Left ventricle myocardium inferior (tissue), 1 donor: ENCODE measurements around the gene EPHB3. TPM values are rescaled to one million over a fixed set of nuclear protein-coding genes. Genes with fewer than 3 reads are reported as not detected.
A peak's percentile ranks its signal among the peaks of the same experiment; 100 is the strongest.

ENCODE experiments used
- DNase-seq: peaks from one replicate; pipeline ENCODE4 v3.0.0-alpha.2; 2020
- H3K27ac ChIP-seq: fragments of 200-600 bp; replicated peaks from 2 replicates; pipeline ENCODE4 v1.8.0; 2021
- H3K27me3 ChIP-seq: fragments of 200-600 bp; 2 replicates; pipeline ENCODE4 v1.8.0; 2021; ENCODE audit warnings: low read depth
- H3K36me3 ChIP-seq: fragments of 200-600 bp; 2 replicates; pipeline ENCODE4 v1.8.0; 2021
- H3K4me1 ChIP-seq: fragments of 200-600 bp; 2 replicates; pipeline ENCODE4 v1.8.0; 2021
- H3K4me3 ChIP-seq: fragments of 200-600 bp; 2 replicates; pipeline ENCODE4 v1.8.0; 2021; ENCODE audit warnings: mild to moderate bottlenecking, moderate library complexity
- H3K9me3 ChIP-seq: fragments of 200-600 bp; replicated peaks from 2 replicates; pipeline ENCODE4 v1.8.0; 2021
- CTCF ChIP-seq: fragments of 200-600 bp; IDR thresholded peaks from 2 replicates; pipeline ENCODE4 v1.8.0; 2021; ENCODE audit warnings: antibody characterized with exemption, mild to moderate bottlenecking, borderline replicate concordance
- intact Hi-C: fragments of 100-400 bp; cut with micrococcal nuclease; formaldehyde crosslinking; loops from one replicate; pipeline ENCODE4 v1.11.0; 2022
- total RNA-seq: library from RNA; stranded (reverse); fragmentation: NEBNext Ultra II Directional; extraction: Animal tissue kit (Norgen Biotek cat#: 25700); gene quantifications from one replicate; pipeline ENCODE4 v1.2.1, GENCODE V29; 2021
- donor health status: DM: no; HTN: yes; CAD: no; lungs with severe emphysema.

Gene EPHB3
- total RNA-seq, 1 donor from 2014 or later, result 5.0 TPM

DNA sequence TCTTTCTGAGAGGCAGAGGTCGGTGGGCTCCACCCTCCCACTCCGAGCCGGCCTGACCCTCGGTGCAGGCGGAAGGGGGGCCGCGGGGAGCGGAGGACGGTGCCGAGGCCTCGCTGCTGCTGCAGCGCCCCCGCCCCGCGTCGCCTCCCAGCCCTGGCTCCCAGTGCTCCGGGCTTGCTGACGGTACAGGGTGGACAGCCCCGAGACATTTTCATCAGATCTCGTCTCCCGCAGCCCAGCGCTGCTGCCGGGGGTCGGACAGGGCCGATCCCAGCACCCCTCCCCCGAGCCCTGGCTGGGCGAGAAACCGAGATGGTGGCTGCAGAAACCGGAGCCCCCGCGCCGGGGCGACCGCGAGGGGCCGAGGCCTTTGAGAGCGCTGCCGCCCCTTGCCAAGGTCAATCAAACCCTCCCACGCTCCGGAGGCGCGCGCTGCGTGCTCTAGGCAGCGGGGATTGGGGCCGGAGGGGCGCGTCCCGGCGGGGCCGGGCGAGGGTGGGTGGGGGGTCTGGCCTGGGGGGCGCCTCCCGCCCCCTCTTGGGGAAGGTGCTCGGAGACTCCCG, 42.5 kb downstream of the EPHB3 start:
- peaks cover 32% of the 10 kb centered on the region for H3K27me3 ChIP-seq
- intact Hi-C loops, result no loop called here

DNA sequence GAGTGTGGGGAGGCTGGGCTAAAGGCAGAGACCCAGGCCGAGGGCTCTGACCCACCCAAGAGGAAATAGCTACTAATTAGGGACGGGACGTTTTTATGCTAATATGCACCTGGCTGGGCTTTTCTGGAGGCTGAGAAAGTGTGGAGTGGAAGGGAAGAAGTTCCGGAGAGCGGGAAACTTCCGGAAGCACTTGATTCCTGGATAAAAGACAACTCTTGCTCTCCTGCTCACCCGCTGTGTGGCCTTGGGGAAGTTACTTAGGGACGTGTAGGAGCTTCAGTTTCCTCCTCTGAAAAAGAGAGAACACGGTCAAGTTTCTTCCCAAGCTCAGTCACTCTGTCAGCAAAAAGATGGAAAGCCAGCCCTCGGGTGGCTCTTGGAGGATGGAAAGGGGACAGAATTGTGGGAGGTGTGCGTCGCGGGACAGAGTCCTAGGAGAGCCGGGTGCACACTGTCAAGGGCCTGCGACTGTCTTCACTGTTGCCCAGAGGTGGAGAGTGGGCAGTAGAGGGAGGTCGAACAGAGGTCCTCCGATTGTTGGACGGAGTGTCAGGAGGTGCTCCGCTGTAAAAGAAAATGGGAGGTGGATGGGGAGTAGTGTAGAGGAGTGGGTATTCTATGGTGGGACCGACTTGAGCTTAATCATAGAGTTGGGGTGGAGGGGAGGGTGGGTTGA, 43.2 kb downstream of the EPHB3 start:
- Histone ChIP-seq H3K36me3 (no peaks in the 10 kb centered on the region), H3K4me3 (peak overlapping the region; percentile 65), H3K4me1 (peaks cover 30% of the 10 kb centered on the region), H3K27me3 (peaks cover 32% of the 10 kb centered on the region), H3K9me3 (no peaks in the 10 kb centered on the region), H3K27ac (peak overlapping the region; percentile 25)
- intact Hi-C loops, result no loop called here
- no peak for TF ChIP-seq CTCF
- no peak for DNase-seq

More for the DNA sequence above, 42.5 kb downstream of the EPHB3 start:
- no peak for DNase-seq
- no peaks in the 10 kb centered on the region for H3K9me3 ChIP-seq
- peak overlapping the region; percentile 25 for H3K27ac ChIP-seq
- peaks cover 30% of the 10 kb centered on the region for H3K4me1 ChIP-seq
- peak overlapping the region; percentile 65 for H3K4me3 ChIP-seq
- H3K36me3 ChIP-seq, result no peaks in the 10 kb centered on the region
- no peak for TF ChIP-seq CTCF

GRCh38 chr3:184608209-184608608, 46.6 kb downstream of the EPHB3 start:
- no peaks in the 10 kb centered on the region for H3K36me3 ChIP-seq
- no peak for TF ChIP-seq CTCF
- peaks cover 22% of the 10 kb centered on the region for H3K27me3 ChIP-seq
- intact Hi-C loops, result no loop called here
- no peak overlapping the region for H3K4me3 ChIP-seq
- H3K9me3 ChIP-seq, result no peaks in the 10 kb centered on the region
- no peak overlapping the region for H3K27ac ChIP-seq
- DNase-seq, result no peak
- peaks cover 17% of the 10 kb centered on the region for H3K4me1 ChIP-seq

GRCh38 chr3:184609476-184610244, 48.1 kb downstream of the EPHB3 start:
- Histone ChIP-seq H3K4me3 (no peak overlapping the region), H3K4me1 (peaks cover 3% of the 10 kb centered on the region), H3K27ac (no peak overlapping the region), H3K9me3 (no peaks in the 10 kb centered on the region), H3K27me3 (peaks cover 8% of the 10 kb centered on the region), H3K36me3 (no peaks in the 10 kb centered on the region)
- no peak for TF ChIP-seq CTCF
- no peak for DNase-seq
- intact Hi-C loops, result no loop called here

- no peaks in the 10 kb centered on the region for H3K36me3 ChIP-seq
- no peak overlapping the region for H3K4me3 ChIP-seq
- no peaks in the 10 kb centered on the region for H3K9me3 ChIP-seq
- H3K4me1 ChIP-seq, result no peaks in the 10 kb centered on the region
- intact Hi-C loops, result no loop called here
- TF ChIP-seq CTCF, result no peak
- DNase-seq, result no peak
- peaks cover under 1% of the 10 kb centered on the region for H3K27me3 ChIP-seq
- H3K27ac ChIP-seq, result no peak overlapping the region
Observed at GRCh38 chr3:184610245-184610871, 48.8 kb downstream of the EPHB3 start.
